Suprapubic skin (tissue), 4 donors: ENCODE data around the gene CLCN2. TPM values are rescaled to one million over a fixed set of nuclear protein-coding genes. Genes with fewer than 3 reads are reported as not detected.

Experiments
- DNase-seq, 2 donors: peaks; one replicate each; pipeline ENCODE4 v3.0.0-alpha.2; 2019; ENCODE audit warnings: low spot score in 2 of 2
- H3K27ac ChIP-seq: fragments of 200-600 bp; sonication (generic); one replicate; pipeline ENCODE4 v1.5.1; 2019
- H3K27me3 ChIP-seq: fragments of 200-600 bp; sonication (generic); one replicate; pipeline ENCODE4 v1.5.1; 2019
- H3K36me3 ChIP-seq: fragments of 200-600 bp; sonication (generic); one replicate; pipeline ENCODE4 v1.5.1; 2019
- H3K4me1 ChIP-seq: fragments of 200-600 bp; sonication (generic); one replicate; pipeline ENCODE4 v1.5.1; 2019
- H3K4me3 ChIP-seq: fragments of 200-600 bp; sonication (generic); one replicate; pipeline ENCODE4 v1.5.1; 2019; ENCODE audit warnings: mild to moderate bottlenecking
- H3K9me3 ChIP-seq: fragments of 200-600 bp; sonication (generic); one replicate; pipeline ENCODE4 v1.5.1; 2019
- EP300 ChIP-seq: sonication (generic); formaldehyde crosslinking; IDR thresholded peaks from one replicate; pipeline ENCODE4 v1.6.1; 2017; ENCODE audit warnings: antibody characterized with exemption
- POLR2A ChIP-seq, 2 donors: fragments of 450-650 bp; IDR thresholded peaks; one replicate each; pipeline ENCODE4 v1.6.1; 2017; ENCODE audit warnings: antibody characterized with exemption in 2 of 2, mild to moderate bottlenecking in 2 of 2, moderate library complexity in 2 of 2
- POLR2AphosphoS5 ChIP-seq, 3 donors: sonication (generic); formaldehyde crosslinking; IDR thresholded peaks; one replicate each; pipeline ENCODE4 v1.6.1; 2017; ENCODE audit warnings: antibody characterized with exemption in 3 of 3
- WGBS: methylation state at CpG from one replicate; pipeline ENCODE4 v1.1.5; 2018; 5-methylcytosine and 5-hydroxymethylcytosine counted together
- total RNA-seq, 4 donors: library from RNA; depleted of rRNA; stranded (reverse); fragments of >200 nt; gene quantifications; one replicate each; pipeline ENCODE4 v1.1.0, GENCODE V29; 2016
- TF ChIP-seq, protein P1 (sequence below), 2 donors: fragments of 200-600 bp in 1 of 2; fragments of 450-650 bp in 1 of 2; sonication (generic) in 1 of 2; IDR thresholded peaks; one replicate each; pipeline ENCODE4 v1.5.1; 2016 to 2019; ENCODE audit warnings: antibody characterized with exemption in 2 of 2, mild to moderate bottlenecking in 1 of 2, moderate library complexity in 1 of 2

The CLCN2 gene
- 1 to 10 TPM; 2.1 to 7.9 (median 3.5) TPM for total RNA-seq

DNA sequence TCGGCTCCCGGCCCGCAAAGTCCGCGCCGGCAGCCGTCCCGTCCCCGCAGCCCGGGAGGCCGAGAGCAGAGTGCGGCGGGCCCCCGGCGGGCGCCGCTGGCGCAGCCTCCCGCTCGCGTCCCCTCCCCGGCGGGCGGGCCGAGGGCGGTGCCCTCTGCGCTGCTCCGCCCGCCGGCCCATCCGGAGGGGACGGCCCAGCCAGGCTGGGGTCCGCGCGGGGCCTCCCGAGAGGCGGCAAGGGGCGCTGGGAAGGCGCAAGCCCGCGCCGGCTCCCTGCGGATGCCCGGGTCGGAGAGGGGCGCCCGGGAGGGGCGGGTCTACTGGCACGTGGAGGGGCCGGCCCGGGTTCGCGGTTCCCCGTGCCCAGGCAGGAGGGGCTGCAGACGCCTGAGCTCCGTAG is at the start of gene CLCN2, which contains the start of gene POLR2H:
CLCN2 (minus strand) TSS at position 74 of the 400 bp plus-strand sequence. CDS start 126 bp downstream, outside the sequence.
POLR2H (plus strand) TSS at position 179 of the 400 bp plus-strand sequence. CDS start 1,783 bp downstream, outside the sequence.
- TF ChIP-seq POLR2AphosphoS5 (IDR thresholded peaks at IDR 0.05) (no peak), POLR2A (IDR thresholded peaks at IDR 0.05) (peak; percentile 35 to 59)
- H3K4me3 ChIP-seq, result peak within 1 kb of the TSS; percentile 64
- H3K27ac ChIP-seq, result peak within 1 kb of the TSS; percentile 98
- no peaks in the 10 kb centered on the region for H3K9me3 ChIP-seq
- H3K4me1 ChIP-seq, result peaks cover 38% of the 10 kb centered on the region
- WGBS, result no CpG with 5 or more reads among the region's 56 CpGs
- DNase-seq, result peak in 1 of 2 donors; percentile 77
- H3K36me3 ChIP-seq, result peaks cover 11% of the 10 kb centered on the region
- no peaks in the 10 kb centered on the region for H3K27me3 ChIP-seq

DNA sequence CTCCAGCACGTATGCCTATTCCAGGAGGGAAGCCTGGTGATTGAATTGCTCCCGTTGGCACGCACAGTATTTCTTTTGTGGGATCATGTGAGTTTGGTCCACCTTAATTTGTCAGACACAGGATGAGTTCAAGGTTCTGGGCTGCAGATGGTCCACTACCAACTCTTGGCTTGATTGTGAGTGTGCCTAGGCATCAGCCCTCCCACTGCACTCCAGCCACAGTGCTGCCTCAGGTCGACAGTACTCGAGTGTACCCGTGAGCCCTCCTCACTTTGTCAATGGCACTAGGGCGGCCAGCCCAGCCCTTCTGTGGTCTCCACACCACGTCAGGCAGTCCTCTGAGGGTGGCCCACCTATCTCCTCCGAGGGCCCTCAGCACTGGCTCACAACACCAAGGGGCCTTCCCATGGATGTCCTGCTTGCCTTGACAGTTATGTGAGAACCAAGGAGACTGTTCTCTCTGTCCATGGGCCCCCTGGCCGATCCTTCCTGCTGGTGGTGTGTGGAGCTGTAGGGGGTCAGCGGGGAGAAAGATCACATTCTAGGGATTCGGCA is 48.6 kb upstream of the CLCN2 start:
- no peaks in the 10 kb centered on the region for H3K4me1 ChIP-seq
- no peaks in the 10 kb centered on the region for H3K9me3 ChIP-seq
- no peaks in the 10 kb centered on the region for H3K27me3 ChIP-seq
- TF ChIP-seq, protein P1, sequence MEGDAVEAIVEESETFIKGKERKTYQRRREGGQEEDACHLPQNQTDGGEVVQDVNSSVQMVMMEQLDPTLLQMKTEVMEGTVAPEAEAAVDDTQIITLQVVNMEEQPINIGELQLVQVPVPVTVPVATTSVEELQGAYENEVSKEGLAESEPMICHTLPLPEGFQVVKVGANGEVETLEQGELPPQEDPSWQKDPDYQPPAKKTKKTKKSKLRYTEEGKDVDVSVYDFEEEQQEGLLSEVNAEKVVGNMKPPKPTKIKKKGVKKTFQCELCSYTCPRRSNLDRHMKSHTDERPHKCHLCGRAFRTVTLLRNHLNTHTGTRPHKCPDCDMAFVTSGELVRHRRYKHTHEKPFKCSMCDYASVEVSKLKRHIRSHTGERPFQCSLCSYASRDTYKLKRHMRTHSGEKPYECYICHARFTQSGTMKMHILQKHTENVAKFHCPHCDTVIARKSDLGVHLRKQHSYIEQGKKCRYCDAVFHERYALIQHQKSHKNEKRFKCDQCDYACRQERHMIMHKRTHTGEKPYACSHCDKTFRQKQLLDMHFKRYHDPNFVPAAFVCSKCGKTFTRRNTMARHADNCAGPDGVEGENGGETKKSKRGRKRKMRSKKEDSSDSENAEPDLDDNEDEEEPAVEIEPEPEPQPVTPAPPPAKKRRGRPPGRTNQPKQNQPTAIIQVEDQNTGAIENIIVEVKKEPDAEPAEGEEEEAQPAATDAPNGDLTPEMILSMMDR (IDR thresholded peaks at IDR 0.05), result no peak
- no peak for TF ChIP-seq POLR2A (IDR thresholded peaks at IDR 0.05)
- TF ChIP-seq POLR2AphosphoS5 (IDR thresholded peaks at IDR 0.05), result no peak
- no peak for TF ChIP-seq EP300
- H3K4me3 ChIP-seq, result no peak overlapping the region
- DNase-seq, result peak in 1 of 2 donors; percentile 25
- H3K36me3 ChIP-seq, result no peaks in the 10 kb centered on the region
- no peak overlapping the region for H3K27ac ChIP-seq
- WGBS, result 96% methylated on average over 10 of the region's 12 CpGs

DNA sequence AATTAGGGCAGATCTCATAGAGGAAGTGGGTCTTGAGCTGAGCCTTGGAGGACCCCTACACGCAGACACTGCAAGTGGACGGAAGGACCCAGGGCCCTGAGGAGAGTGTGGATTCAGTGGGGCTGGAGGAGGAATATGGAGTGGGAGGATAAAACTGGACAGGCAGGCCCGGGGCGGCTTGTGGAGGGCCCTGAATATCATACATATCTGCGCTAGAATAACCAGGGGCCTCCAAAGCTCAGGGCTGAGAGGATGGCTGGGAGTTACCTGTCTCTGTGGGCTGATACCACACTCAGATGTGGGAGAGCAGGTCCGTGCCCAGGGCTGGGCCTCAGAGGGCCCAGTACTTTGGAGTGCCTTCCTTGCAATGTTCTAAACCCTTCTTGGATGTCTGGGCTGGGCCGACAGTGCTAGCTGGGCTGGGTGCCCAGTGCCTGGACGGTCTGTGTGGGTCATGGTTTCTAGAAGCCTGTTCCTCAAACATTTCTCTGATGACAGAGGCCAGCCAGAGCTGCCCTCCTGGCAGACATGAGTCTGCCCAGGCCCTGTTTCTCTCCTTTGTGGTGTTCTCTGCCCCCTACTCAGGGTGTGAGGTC is 48.0 kb upstream of the CLCN2 start:
- H3K9me3 ChIP-seq, result no peaks in the 10 kb centered on the region
- no peaks in the 10 kb centered on the region for H3K4me1 ChIP-seq
- H3K27ac ChIP-seq, result no peak overlapping the region
- DNase-seq, result peak in 1 of 2 donors; percentile 48
- WGBS, result 95% methylated on average over 6 of the region's 8 CpGs
- no peaks in the 10 kb centered on the region for H3K36me3 ChIP-seq
- no peaks in the 10 kb centered on the region for H3K27me3 ChIP-seq
- TF ChIP-seq POLR2AphosphoS5 (IDR thresholded peaks at IDR 0.05) (no peak), POLR2A (IDR thresholded peaks at IDR 0.05) (no peak), EP300 (no peak)
- TF ChIP-seq, protein P1 (IDR thresholded peaks at IDR 0.05), result no peak
- no peak overlapping the region for H3K4me3 ChIP-seq

DNA sequence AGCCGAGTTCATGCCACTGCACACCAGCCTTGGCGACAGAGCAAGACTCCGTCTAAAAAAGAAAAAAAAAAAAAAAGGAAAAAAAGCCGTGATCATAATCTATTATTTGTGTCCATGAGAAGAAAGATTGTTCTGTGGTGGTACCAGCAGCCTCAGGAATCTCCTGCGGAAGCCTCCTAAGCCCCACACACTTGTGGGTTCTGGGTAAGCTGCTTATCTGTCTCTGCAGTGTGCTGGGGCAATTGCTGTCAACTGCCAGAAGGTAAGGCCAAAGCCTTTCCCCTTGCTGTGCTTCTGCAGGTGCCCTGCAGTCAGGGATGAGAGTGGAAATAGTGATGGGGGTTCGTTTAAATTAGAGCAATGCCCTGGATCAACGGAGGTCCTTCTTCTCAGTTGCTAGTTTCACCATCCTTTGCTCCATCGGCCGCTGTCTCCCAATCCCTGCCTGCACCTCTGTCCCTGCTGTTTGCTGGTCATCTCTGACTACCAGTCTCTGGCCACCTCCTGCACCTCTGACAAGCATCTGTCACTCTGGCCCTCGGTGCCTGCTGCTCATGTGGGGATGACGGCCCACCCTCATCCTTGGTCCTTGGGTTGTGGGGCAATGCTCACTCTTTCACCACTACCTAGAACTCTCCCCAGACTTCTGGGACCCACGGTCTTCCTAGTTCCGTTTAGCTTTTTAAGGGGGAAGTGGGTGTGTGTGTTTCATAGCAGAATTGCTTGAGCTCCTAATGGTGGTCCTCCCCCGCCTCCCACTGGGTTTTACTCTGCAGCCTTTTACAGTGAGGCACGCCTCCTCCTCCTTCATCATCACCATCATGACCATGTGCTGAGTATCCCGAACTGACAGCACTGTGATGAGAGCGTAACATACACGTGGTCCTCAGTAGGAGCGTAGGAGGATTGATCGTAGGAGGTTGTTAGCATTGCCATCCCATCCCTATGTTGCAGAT is 43.9 kb upstream of the CLCN2 start:
- no peak for DNase-seq
- no peak overlapping the region for H3K27ac ChIP-seq
- H3K4me1 ChIP-seq, result no peaks in the 10 kb centered on the region
- no peaks in the 10 kb centered on the region for H3K9me3 ChIP-seq
- WGBS, result 82% methylated on average over 20 of the region's 20 CpGs
- no peaks in the 10 kb centered on the region for H3K27me3 ChIP-seq
- no peak overlapping the region for H3K4me3 ChIP-seq
- H3K36me3 ChIP-seq, result no peaks in the 10 kb centered on the region
- TF ChIP-seq POLR2AphosphoS5 (IDR thresholded peaks at IDR 0.05) (no peak), EP300 (no peak)
- TF ChIP-seq, protein P1 (IDR thresholded peaks at IDR 0.05), result no peak

DNA sequence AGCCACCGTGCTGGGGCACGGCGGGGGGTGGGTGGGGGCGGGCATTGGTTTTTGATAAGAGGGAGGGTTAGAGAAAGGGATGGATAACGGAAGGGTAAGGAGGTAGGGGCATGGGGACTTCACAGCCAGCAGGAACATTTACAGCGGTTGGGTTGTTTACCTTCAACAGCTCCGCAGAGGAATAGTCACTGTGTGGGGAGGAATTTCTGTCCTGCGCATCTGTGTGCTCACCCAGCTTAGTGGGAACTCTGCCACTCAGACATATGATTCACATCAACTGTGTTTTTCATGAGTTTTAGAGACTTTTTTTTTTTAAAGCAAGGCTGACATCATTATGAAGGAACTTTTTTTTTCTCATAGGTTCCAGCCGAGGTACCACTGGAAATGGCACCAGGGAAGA is 38.0 kb upstream of the CLCN2 start:
- TF ChIP-seq POLR2A (IDR thresholded peaks at IDR 0.05) (no peak), EP300 (no peak), POLR2AphosphoS5 (IDR thresholded peaks at IDR 0.05) (no peak)
- TF ChIP-seq, protein P1 (IDR thresholded peaks at IDR 0.05), result no peak
- Histone ChIP-seq H3K27ac (no peak overlapping the region), H3K36me3 (no peaks in the 10 kb centered on the region), H3K4me3 (no peak overlapping the region), H3K4me1 (no peaks in the 10 kb centered on the region), H3K9me3 (no peaks in the 10 kb centered on the region), H3K27me3 (no peaks in the 10 kb centered on the region)
- 20% methylated on average over 9 of the region's 9 CpGs for WGBS
- no peak for DNase-seq
